CD4-positive, alpha-beta T cell treated with Interleukin-21 for 1 hour (primary cell): Measurements from ENCODE around the gene WDR70.
"Not testable (repeated sequence)": the region's sequence is repeated elsewhere in the genome, so short reads cannot be mapped to it uniquely, and the experiment has no call there.

Source experiments
- DNase-seq: peaks from one replicate; pipeline ENCODE4 v3.0.0-alpha.2; 2020

Gene WDR70

GRCh38 chr5:37654566-37654965 lies 275.4 kb downstream of the WDR70 start:
- not testable (repeated sequence) for DNase-seq

- DNase-seq, result no peak
These were observed 277.9 kb downstream of the WDR70 start for GRCh38 chr5:37657046-37657445.

- no peak for DNase-seq
These were observed 279.3 kb downstream of the WDR70 start for GRCh38 chr5:37658440-37658839.

GRCh38 chr5:37660319-37660718 lies 281.2 kb downstream of the WDR70 start:
- no peak for DNase-seq

GRCh38 chr5:37661227-37661920 lies 282.3 kb downstream of the WDR70 start:
- DNase-seq, result no peak

GRCh38 chr5:37661951-37662350 lies 282.8 kb downstream of the WDR70 start:
- DNase-seq, result no peak

GRCh38 chr5:37662362-37662761 lies 283.2 kb downstream of the WDR70 start:
- no peak for DNase-seq

GRCh38 chr5:37662789-37663485 lies 283.8 kb downstream of the WDR70 start:
- DNase-seq, result no peak

GRCh38 chr5:37663538-37663937 lies 284.4 kb downstream of the WDR70 start:
- no peak for DNase-seq

GRCh38 chr5:37664551-37664950 lies 285.4 kb downstream of the WDR70 start:
- no peak for DNase-seq

- no peak for DNase-seq
These were observed 286.2 kb downstream of the WDR70 start for GRCh38 chr5:37665272-37665671.

- no peak for DNase-seq
These were observed 286.8 kb downstream of the WDR70 start for GRCh38 chr5:37665889-37666288.

- DNase-seq, result no peak
These were observed 288.3 kb downstream of the WDR70 start for GRCh38 chr5:37667430-37667829.

GRCh38 chr5:37667846-37668245 lies 288.7 kb downstream of the WDR70 start:
- DNase-seq, result no peak

GRCh38 chr5:37668524-37669047 lies 289.5 kb downstream of the WDR70 start:
- no peak for DNase-seq

- peak; percentile 25 for DNase-seq
These were observed 293.0 kb downstream of the WDR70 start for GRCh38 chr5:37672118-37672588.

- not testable (repeated sequence) for DNase-seq
These were observed 295.2 kb downstream of the WDR70 start for GRCh38 chr5:37674361-37674760.

GRCh38 chr5:37679326-37679725 lies 300.2 kb downstream of the WDR70 start:
- not testable (repeated sequence) for DNase-seq

GRCh38 chr5:37679903-37680302 lies 300.8 kb downstream of the WDR70 start:
- DNase-seq, result not testable (repeated sequence)

- DNase-seq, result no peak
These were observed 304.0 kb downstream of the WDR70 start for GRCh38 chr5:37683072-37683471.

GRCh38 chr5:37685211-37685610 lies 306.1 kb downstream of the WDR70 start:
- DNase-seq, result no peak

- no peak for DNase-seq
These were observed 306.7 kb downstream of the WDR70 start for GRCh38 chr5:37685816-37686215.

- not testable (repeated sequence) for DNase-seq
These were observed 309.8 kb downstream of the WDR70 start for GRCh38 chr5:37688925-37689324.

- DNase-seq, result not testable (repeated sequence)
These were observed 315.2 kb downstream of the WDR70 start for GRCh38 chr5:37694333-37694732.
